Measurements from ENCODE around the gene FOXRED2. TPM values are rescaled to one million over a fixed set of nuclear protein-coding genes. Genes with fewer than 3 reads are reported as not detected.
A peak's percentile ranks its signal among the peaks of the same experiment; 100 is the strongest.

The FOXRED2 gene
- polyA plus RNA-seq, 1 of the 3 experiments (the other 2 are of a cell fraction): 7.9 TPM

- TF ChIP-seq FOXM1 (IDR thresholded peaks at IDR 0.05; ENCODE audit: low read depth) (peak; percentile 85), TEAD4 (IDR thresholded peaks at IDR 0.05; ENCODE audit: borderline replicate concordance, insufficient read depth) (peak; percentile 96), USF1 (IDR thresholded peaks at IDR 0.05; ENCODE audit: borderline replicate concordance, low read depth) (peak; percentile 51), CTCF (IDR thresholded peaks at IDR 0.05) (no peak), FOXJ3 (CRISPR knock-in tag; IDR thresholded peaks at IDR 0.05) (no peak), TCF12 (IDR thresholded peaks at IDR 0.05) (peak; percentile 99), REST (IDR thresholded peaks at IDR 0.05; ENCODE audit: low read depth, low read length) (peak; percentile 71; the same call in 1 of the 2 replicates), SIN3A (IDR thresholded peaks at IDR 0.05; ENCODE audit: borderline replicate concordance, low read depth, low read length) (peak; percentile 75), RFX5 (IDR thresholded peaks at IDR 0.05; ENCODE audit: low read length) (no peak), SMC3 (IDR thresholded peaks at IDR 0.05; ENCODE audit: low read depth, low read length) (no peak), PBX3 (IDR thresholded peaks at IDR 0.05) (peak; percentile 94), GABPA (IDR thresholded peaks at IDR 0.05; ENCODE audit: low read depth) (peak; percentile 29; the same call in 1 of the 2 replicates), NFIC (IDR thresholded peaks at IDR 0.05; ENCODE audit: borderline replicate concordance) (peak; percentile 95), RCOR1 (IDR thresholded peaks at IDR 0.05; ENCODE audit: low read length) (0 out of 2 replicates have a peak, but pooled peaks have one; percentile 27), GATA2 (CRISPR knock-in tag; IDR thresholded peaks at IDR 0.05) (no peak), JUND (IDR thresholded peaks at IDR 0.05) (peak; percentile 99), FOSL2 (IDR thresholded peaks at IDR 0.05; ENCODE audit: borderline replicate concordance, low read depth) (peak; percentile 99), RXRA (IDR thresholded peaks at IDR 0.05; ENCODE audit: borderline replicate concordance, low read depth) (peak; percentile 98), POLR2AphosphoS5 (IDR thresholded peaks at IDR 0.05; ENCODE audit: low read depth, low read length) (peak; percentile 88), EZH2phosphoT487 (IDR thresholded peaks at IDR 0.05; ENCODE audit: borderline replicate concordance, low read depth) (no peak), CHD2 (IDR thresholded peaks at IDR 0.05; ENCODE audit: low read length, partially characterized antibody) (peak; percentile 53)
These were observed 38.9 kb downstream of the FOXRED2 start (continued) for GRCh38 chr22:36467946-36468345.

Data from SK-N-SH (cell line).